Ovary (tissue), 3 donors: ENCODE data around the gene ATP23.

Source experiments
- EP300 ChIP-seq: sonication (generic); formaldehyde crosslinking; IDR thresholded peaks from one replicate; pipeline ENCODE4 v1.6.1; 2017; ENCODE audit warnings: antibody characterized with exemption
- POLR2A ChIP-seq: fragments of 450-650 bp; IDR thresholded peaks from one replicate; pipeline ENCODE4 v1.6.1; 2017; ENCODE audit warnings: antibody characterized with exemption, mild to moderate bottlenecking, moderate library complexity
- TF ChIP-seq, protein P1 (sequence below), 3 donors: fragments of 450-650 bp in 2 of 3; fragments of 200-600 bp in 1 of 3; IDR thresholded peaks; one replicate each; pipeline versions ENCODE4 v1.5.1 to v1.8.0; 2016 to 2022; ENCODE audit warnings: antibody characterized with exemption in 3 of 3, mild to moderate bottlenecking in 1 of 3
- donor health status: DM: no; HTN: no; CAD: no.

DNA sequence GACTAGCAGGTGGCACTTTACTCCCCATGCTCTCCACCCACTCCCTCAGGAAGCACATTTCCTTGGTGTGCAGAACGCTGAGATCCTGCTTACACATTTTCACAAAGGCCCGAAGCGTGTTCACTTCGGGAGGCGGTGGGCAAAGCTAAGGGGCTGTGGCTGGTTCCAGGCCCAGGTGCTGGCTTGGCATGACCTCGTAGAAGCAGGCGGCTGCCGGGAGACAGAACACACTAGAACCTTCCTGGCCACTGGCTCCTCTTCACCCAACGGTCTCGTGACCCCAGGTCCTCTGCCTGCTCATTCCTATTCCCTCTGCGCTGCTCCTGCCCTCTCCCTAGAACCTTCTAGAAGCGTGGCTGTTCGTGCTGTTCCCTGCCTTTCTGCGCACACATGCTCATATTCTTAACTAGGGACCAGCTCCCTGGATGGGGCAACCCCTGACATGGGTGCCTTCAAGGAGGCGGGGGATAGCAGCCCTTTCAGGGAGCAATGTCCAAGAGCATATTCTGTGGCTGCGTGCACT, 43.3 kb downstream of the ATP23 start:
- TF ChIP-seq, protein P1, sequence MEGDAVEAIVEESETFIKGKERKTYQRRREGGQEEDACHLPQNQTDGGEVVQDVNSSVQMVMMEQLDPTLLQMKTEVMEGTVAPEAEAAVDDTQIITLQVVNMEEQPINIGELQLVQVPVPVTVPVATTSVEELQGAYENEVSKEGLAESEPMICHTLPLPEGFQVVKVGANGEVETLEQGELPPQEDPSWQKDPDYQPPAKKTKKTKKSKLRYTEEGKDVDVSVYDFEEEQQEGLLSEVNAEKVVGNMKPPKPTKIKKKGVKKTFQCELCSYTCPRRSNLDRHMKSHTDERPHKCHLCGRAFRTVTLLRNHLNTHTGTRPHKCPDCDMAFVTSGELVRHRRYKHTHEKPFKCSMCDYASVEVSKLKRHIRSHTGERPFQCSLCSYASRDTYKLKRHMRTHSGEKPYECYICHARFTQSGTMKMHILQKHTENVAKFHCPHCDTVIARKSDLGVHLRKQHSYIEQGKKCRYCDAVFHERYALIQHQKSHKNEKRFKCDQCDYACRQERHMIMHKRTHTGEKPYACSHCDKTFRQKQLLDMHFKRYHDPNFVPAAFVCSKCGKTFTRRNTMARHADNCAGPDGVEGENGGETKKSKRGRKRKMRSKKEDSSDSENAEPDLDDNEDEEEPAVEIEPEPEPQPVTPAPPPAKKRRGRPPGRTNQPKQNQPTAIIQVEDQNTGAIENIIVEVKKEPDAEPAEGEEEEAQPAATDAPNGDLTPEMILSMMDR (IDR thresholded peaks at IDR 0.05), result no peak
- no peak for TF ChIP-seq POLR2A
- no peak for TF ChIP-seq EP300
